Measurements from ENCODE around the gene SEC63. TPM values are rescaled to one million over a fixed set of nuclear protein-coding genes. Genes with fewer than 3 reads are reported as not detected.
A peak's percentile ranks its signal among the peaks of the same experiment; 100 is the strongest.

The SEC63 gene
- total RNA-seq, 2 donors from 2014 or later: 65.3 to 84.3 TPM

- intact Hi-C loops (cut with DNase I): no loop called here
- no peaks in the 10 kb centered on the region for H3K9me3 ChIP-seq
- H3K4me3 ChIP-seq: no peak overlapping the region
Observed at GRCh38 chr6:107853230-107853629, 104.8 kb downstream of the SEC63 start.

GRCh38 chr6:107849325-107849724 lies 108.7 kb downstream of the SEC63 start:
- Histone ChIP-seq H3K9ac (ENCODE audit: low read depth in 2 of 2, low read length in 2 of 2) (no peak overlapping the region), H3K27me3 (no peaks in the 10 kb centered on the region), H3K4me1 (no peaks in the 10 kb centered on the region), H3K9me3 (no peaks in the 10 kb centered on the region), H3K27ac (no peak overlapping the region), H3K4me3 (no peak overlapping the region), H3K36me3 (no peaks in the 10 kb centered on the region)
- DNase-seq: no peak
- no peak for TF ChIP-seq CTCF (IDR thresholded peaks at IDR 0.05)
- intact Hi-C loops (cut with DNase I): loop anchor here (5.0 kb wide), 1 partner anchor 172 kb away; no protein-coding TSS in a partner anchor

More at GRCh38 chr6:107853230-107853629, 104.8 kb downstream of the SEC63 start:
- Histone ChIP-seq H3K9ac (ENCODE audit: low read depth in 2 of 2, low read length in 2 of 2) (no peak overlapping the region), H3K36me3 (no peaks in the 10 kb centered on the region), H3K27ac (no peak overlapping the region), H3K27me3 (no peaks in the 10 kb centered on the region), H3K4me1 (no peaks in the 10 kb centered on the region)
- DNase-seq: no peak
- no peak for TF ChIP-seq CTCF (IDR thresholded peaks at IDR 0.05)

GRCh38 chr6:107847844-107848802 lies 109.9 kb downstream of the SEC63 start:
- Histone ChIP-seq H3K36me3 (no peaks in the 10 kb centered on the region), H3K27me3 (no peaks in the 10 kb centered on the region), H3K4me3 (peak overlapping the region; percentile 22), H3K4me1 (no peaks in the 10 kb centered on the region), H3K9ac (ENCODE audit: low read depth in 2 of 2, low read length in 2 of 2) (peak overlapping the region; percentile 28 to 68), H3K9me3 (no peaks in the 10 kb centered on the region), H3K27ac (no peak overlapping the region)
- TF ChIP-seq CTCF (IDR thresholded peaks at IDR 0.05): peak; percentile 94
- DNase-seq: peak; percentile 87
- intact Hi-C loops (cut with DNase I): loop anchor here (5.0 kb wide), 1 partner anchor 171 kb away; no protein-coding TSS in a partner anchor

GRCh38 chr6:107846262-107846795 lies 111.7 kb downstream of the SEC63 start:
- no peak for DNase-seq
- no peak for TF ChIP-seq CTCF (IDR thresholded peaks at IDR 0.05)
- H3K9ac ChIP-seq (ENCODE audit: low read depth in 2 of 2, low read length in 2 of 2): no peak overlapping the region
- H3K27ac ChIP-seq: no peak overlapping the region
- no peaks in the 10 kb centered on the region for H3K27me3 ChIP-seq
- H3K4me1 ChIP-seq: no peaks in the 10 kb centered on the region
- intact Hi-C loops (cut with DNase I): loop anchor here (5.0 kb wide), 1 partner anchor 169 kb away; no protein-coding TSS in a partner anchor
- H3K9me3 ChIP-seq: no peaks in the 10 kb centered on the region
- H3K36me3 ChIP-seq: no peaks in the 10 kb centered on the region
- H3K4me3 ChIP-seq: no peak overlapping the region

DNA sequence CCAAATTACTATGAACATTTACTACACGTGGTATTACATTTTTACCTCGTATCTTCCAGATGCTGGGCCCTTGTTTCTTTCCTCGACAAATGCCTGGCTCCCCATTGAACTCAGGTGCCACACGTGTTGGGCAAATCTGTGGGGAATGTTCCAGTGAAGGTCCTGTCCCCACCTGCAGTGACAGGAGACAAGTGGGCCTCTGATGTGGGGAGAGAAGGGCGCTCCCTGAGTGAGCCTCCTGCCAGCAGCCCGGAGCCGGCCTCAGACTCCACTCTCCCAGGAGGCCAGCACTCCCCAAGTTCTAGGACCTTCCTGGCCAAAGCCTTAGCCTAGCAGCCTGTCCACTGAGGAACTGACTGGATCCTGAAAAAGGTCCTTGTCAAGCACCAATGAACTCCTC lies 112.2 kb downstream of the SEC63 start:
- Histone ChIP-seq H3K4me3 (no peak overlapping the region), H3K27me3 (no peaks in the 10 kb centered on the region), H3K4me1 (no peaks in the 10 kb centered on the region), H3K9me3 (no peaks in the 10 kb centered on the region), H3K27ac (no peak overlapping the region), H3K36me3 (no peaks in the 10 kb centered on the region), H3K9ac (ENCODE audit: low read depth in 2 of 2, low read length in 2 of 2) (no peak overlapping the region)
- no peak for TF ChIP-seq CTCF (IDR thresholded peaks at IDR 0.05)
- DNase-seq: no peak
- intact Hi-C loops (cut with DNase I): loop anchor here (5.0 kb wide), 1 partner anchor 168 kb away; no protein-coding TSS in a partner anchor
